ENCODE results near the gene MBD4. TPM values are rescaled to one million over a fixed set of nuclear protein-coding genes. Genes with fewer than 3 reads are reported as not detected.
"Not testable (repeated sequence)": the region's sequence is repeated elsewhere in the genome, so short reads cannot be mapped to it uniquely, and the experiment has no call there.

MBD4 gene
- total RNA-seq, 2 experiments from 2014 or later: 38.9 to 44.5 TPM

GRCh38 chr3:129485721-129486663, 46.2 kb upstream of the MBD4 start:
- CTCF ChIA-PET: interaction anchor here (0.8 to 1.3 kb wide), 3 partner anchors 10 to 339 kb away, joined by 3 read pairs; no protein-coding TSS in a partner anchor

GRCh38 chr3:129485146-129485545, 45.4 kb upstream of the MBD4 start:
- intact Hi-C loops (cut with micrococcal nuclease); H3K4me1 Mint-ChIP-seq (ENCODE audit: low read depth); ATAC-seq; H3K36me3 Mint-ChIP-seq (ENCODE audit: low read depth); H3K4me3 Mint-ChIP-seq; H3K9me3 Mint-ChIP-seq; H3K27ac Mint-ChIP-seq; H3K27me3 Mint-ChIP-seq; DNase-seq; POLR2A ChIA-PET: not testable (repeated sequence)
- CTCF ChIA-PET: interaction anchor here (0.8 to 1.2 kb wide), 2 partner anchors 9 to 23 kb away, joined by 3 read pairs; no protein-coding TSS in a partner anchor

More at GRCh38 chr3:129485721-129486663, 46.2 kb upstream of the MBD4 start:
- no peak for TF ChIP-seq CTCF (IDR thresholded peaks at IDR 0.05)
- H3K4me3 Mint-ChIP-seq: no peak overlapping the region
- peaks cover 3% of the 10 kb centered on the region for H3K36me3 Mint-ChIP-seq (ENCODE audit: low read depth)
- H3K4me1 Mint-ChIP-seq (ENCODE audit: low read depth): peaks cover 8% of the 10 kb centered on the region
- H3K27ac Mint-ChIP-seq: no peak overlapping the region
- no peaks in the 10 kb centered on the region for H3K27me3 Mint-ChIP-seq
- intact Hi-C loops (cut with micrococcal nuclease): no loop called here
- DNase-seq: no peak
- H3K9me3 Mint-ChIP-seq: no peaks in the 10 kb centered on the region
- POLR2A ChIA-PET: no interaction called here
- no peak for ATAC-seq

- no peaks in the 10 kb centered on the region for H3K9me3 Mint-ChIP-seq
- H3K4me3 Mint-ChIP-seq: no peak overlapping the region
- intact Hi-C loops (cut with micrococcal nuclease): no loop called here
- H3K27me3 Mint-ChIP-seq: no peaks in the 10 kb centered on the region
- no peak for DNase-seq
- peaks cover 3% of the 10 kb centered on the region for H3K36me3 Mint-ChIP-seq (ENCODE audit: low read depth)
- TF ChIP-seq CTCF (IDR thresholded peaks at IDR 0.05): no peak
- H3K27ac Mint-ChIP-seq: no peak overlapping the region
- ChIA-PET CTCF (no interaction called here), POLR2A (no interaction called here)
- H3K4me1 Mint-ChIP-seq (ENCODE audit: low read depth): peaks cover 8% of the 10 kb centered on the region
- ATAC-seq: no peak
Observed at GRCh38 chr3:129483870-129484269, 44.1 kb upstream of the MBD4 start.

- intact Hi-C loops (cut with micrococcal nuclease): no loop called here
- H3K9me3 Mint-ChIP-seq: no peaks in the 10 kb centered on the region
- no peak overlapping the region for H3K4me3 Mint-ChIP-seq
- H3K36me3 Mint-ChIP-seq (ENCODE audit: low read depth): peaks cover 3% of the 10 kb centered on the region
- ChIA-PET POLR2A (no interaction called here), CTCF (interaction anchor here (0.6 to 1.0 kb wide), 3 partner anchors 29 to 343 kb away, joined by 3 read pairs; no protein-coding TSS in a partner anchor)
- peaks cover 8% of the 10 kb centered on the region for H3K4me1 Mint-ChIP-seq (ENCODE audit: low read depth)
- H3K27me3 Mint-ChIP-seq: no peaks in the 10 kb centered on the region
- ATAC-seq (peak; percentile 23), DNase-seq (peak; percentile 19)
- H3K27ac Mint-ChIP-seq: no peak overlapping the region
- no peak for TF ChIP-seq CTCF (IDR thresholded peaks at IDR 0.05)
Observed at GRCh38 chr3:129482721-129483120, 43.0 kb upstream of the MBD4 start.

DNA sequence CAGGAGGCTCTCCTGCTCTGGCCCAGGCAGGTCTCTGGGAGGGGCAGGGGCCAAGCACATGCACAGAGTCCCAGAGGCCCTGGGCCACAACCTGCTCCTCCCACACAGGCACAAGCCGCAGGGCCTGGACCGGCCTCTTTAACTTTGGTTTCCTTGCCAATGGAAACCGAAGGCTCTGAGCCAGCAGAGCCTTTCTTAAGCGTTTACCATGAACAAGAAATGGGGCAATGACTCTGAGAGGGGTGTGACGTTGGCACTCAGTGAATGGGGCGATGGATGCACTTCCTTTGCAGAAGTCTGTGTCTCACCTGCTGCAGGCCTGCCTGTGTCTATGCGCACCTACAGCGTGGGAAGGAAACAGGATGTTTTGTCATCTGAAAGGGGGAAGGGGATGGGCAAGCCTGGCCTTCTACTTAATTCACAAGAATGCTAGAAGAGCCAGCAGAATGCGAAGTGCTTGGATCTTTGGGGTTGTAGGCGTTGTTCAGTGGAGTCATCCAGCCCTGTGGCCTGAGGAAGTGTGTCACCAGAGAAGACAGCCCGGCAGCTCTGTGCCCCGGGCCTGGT, 42.1 kb upstream of the MBD4 start:
- H3K4me1 Mint-ChIP-seq (ENCODE audit: low read depth): peaks cover 8% of the 10 kb centered on the region
- ChIA-PET POLR2A (no interaction called here), CTCF (interaction anchor here (1.6 to 1.7 kb wide), 2 partner anchors 26 to 98 kb away, joined by 3 to 4 read pairs; no protein-coding TSS in a partner anchor)
- peak; percentile 46 for DNase-seq
- no peaks in the 10 kb centered on the region for H3K9me3 Mint-ChIP-seq
- peak overlapping the region; percentile 67 for H3K27ac Mint-ChIP-seq
- no peaks in the 10 kb centered on the region for H3K27me3 Mint-ChIP-seq
- H3K4me3 Mint-ChIP-seq: no peak overlapping the region
- no peak for TF ChIP-seq CTCF (IDR thresholded peaks at IDR 0.05)
- peaks cover 3% of the 10 kb centered on the region for H3K36me3 Mint-ChIP-seq (ENCODE audit: low read depth)
- intact Hi-C loops (cut with micrococcal nuclease): no loop called here
- ATAC-seq: peak; percentile 86

DNA sequence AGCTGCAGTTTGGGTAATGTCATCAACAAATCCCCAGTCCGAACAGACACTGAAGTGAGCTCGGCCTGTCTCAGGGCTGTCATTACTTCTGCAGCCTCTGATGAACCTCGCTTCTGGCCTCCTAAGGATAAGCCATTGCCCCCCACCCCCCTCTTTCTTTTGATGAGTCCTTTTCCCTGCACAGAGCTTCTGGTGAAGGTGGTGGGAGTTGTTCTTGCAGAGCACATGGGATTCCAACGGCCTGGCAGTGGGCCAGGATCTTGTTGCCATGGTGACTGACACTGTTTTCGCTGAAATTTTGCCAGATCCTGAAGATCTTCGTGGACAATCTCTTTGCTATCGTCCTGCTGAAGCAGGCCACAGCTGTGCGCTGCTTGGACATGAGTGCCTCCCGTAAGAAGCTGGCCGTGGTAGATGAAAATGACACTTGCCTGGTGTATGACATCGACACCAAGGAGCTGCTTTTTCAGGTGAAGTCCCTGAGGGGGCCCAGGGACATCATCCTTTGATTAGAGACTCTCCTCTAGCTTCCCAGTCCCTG, 41.5 kb upstream of the MBD4 start:
- H3K4me1 Mint-ChIP-seq (ENCODE audit: low read depth); ATAC-seq; H3K4me3 Mint-ChIP-seq; H3K9me3 Mint-ChIP-seq; intact Hi-C loops (cut with micrococcal nuclease); H3K27me3 Mint-ChIP-seq; H3K27ac Mint-ChIP-seq; POLR2A ChIA-PET; DNase-seq; H3K36me3 Mint-ChIP-seq (ENCODE audit: low read depth): not testable (repeated sequence)
- CTCF ChIA-PET: interaction anchor here (1.3 to 2.0 kb wide), 5 partner anchors 9 to 461 kb away, joined by 3 to 6 read pairs (median 4); no protein-coding TSS in a partner anchor

Measured in activated CD8-positive, alpha-beta T cell treated with anti-CD3 and anti-CD28 coated beads for 36 hours (primary cell).